Measurements from ENCODE around the gene APP. TPM values are rescaled to one million over a fixed set of nuclear protein-coding genes. Genes with fewer than 3 reads are reported as not detected.

APP gene
- total and polyA plus RNA-seq, 10 of the 15 experiments (the other 5 are each of a cell fraction or from before 2014, with no cell fraction given): 8.8 to 94.9 (median 51.0) TPM

DNA sequence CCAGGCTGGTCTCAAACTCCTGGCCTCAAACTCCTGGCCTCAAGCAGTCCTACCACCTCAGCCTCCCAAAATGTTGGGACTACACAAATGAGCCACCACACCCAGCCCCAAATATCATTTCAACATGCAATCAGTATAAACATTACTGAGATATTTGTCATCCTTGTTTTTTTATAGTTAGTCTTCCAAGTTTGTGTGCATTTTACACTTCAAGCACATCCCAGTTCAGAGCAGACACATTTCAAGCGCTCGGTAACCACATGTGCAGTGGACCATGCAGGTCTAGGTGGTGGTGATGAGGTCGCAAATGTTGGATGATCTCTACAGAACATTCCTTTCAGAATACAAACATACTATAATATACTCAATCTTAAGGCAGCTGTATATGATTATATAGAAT is 23.8 kb upstream of the APP start:
- intact Hi-C loops (cut with micrococcal nuclease; ENCODE audit: unreplicated experiment): no loop called here
- Histone ChIP-seq H3K36me3 (ENCODE audit: control insufficient read depth in 2 of 2, insufficient read depth in 2 of 2, low read length in 1 of 2) (no peaks in the 10 kb centered on the region), H3K4me1 (ENCODE audit: control insufficient read depth, insufficient read depth, low read length) (no peaks in the 10 kb centered on the region), H3K9me3 (replicated peaks; ENCODE audit: control insufficient read depth, insufficient read depth, low read length) (no peaks in the 10 kb centered on the region), H3K27ac (ENCODE audit: control insufficient read depth, insufficient read depth) (no peak overlapping the region), H3K4me3 (no peak overlapping the region), H3K27me3 (replicated peaks in 1 of 2; ENCODE audit: control insufficient read depth in 2 of 2, insufficient read depth in 2 of 2, low read length in 1 of 2) (no peaks in the 10 kb centered on the region), H3K79me2 (ENCODE audit: control insufficient read depth, insufficient read depth, low read length) (no peaks in the 10 kb centered on the region), H3K9ac (ENCODE audit: control insufficient read depth, insufficient read depth, low read length) (no peak overlapping the region), H2AFZ (ENCODE audit: control insufficient read depth, low read depth, low read length) (no peak overlapping the region), H4K20me1 (ENCODE audit: control insufficient read depth, insufficient read depth) (no peaks in the 10 kb centered on the region), H3K4me2 (ENCODE audit: control insufficient read depth, insufficient read depth) (no peak overlapping the region)
- BruUV-seq (replicated peaks): no TSS peak
- in situ Hi-C loops (cut with MboI): no loop called here
- SMC1A ChIA-PET (ENCODE audit: uncharacterized antibody, unreplicated experiment): no interaction called here
- RAD21 ChIA-PET (ENCODE audit: unreplicated experiment): no interaction called here
- POLR2A ChIA-PET: no interaction called here
- 65% methylated on average over 3 of the region's 3 CpGs for WGBS (ENCODE audit: insufficient coverage, insufficient replicate concordance, low lambda C conversion rate, missing lambda C conversion rate)
- CTCF ChIA-PET: no interaction called here
- TF ChIP-seq, protein P1, sequence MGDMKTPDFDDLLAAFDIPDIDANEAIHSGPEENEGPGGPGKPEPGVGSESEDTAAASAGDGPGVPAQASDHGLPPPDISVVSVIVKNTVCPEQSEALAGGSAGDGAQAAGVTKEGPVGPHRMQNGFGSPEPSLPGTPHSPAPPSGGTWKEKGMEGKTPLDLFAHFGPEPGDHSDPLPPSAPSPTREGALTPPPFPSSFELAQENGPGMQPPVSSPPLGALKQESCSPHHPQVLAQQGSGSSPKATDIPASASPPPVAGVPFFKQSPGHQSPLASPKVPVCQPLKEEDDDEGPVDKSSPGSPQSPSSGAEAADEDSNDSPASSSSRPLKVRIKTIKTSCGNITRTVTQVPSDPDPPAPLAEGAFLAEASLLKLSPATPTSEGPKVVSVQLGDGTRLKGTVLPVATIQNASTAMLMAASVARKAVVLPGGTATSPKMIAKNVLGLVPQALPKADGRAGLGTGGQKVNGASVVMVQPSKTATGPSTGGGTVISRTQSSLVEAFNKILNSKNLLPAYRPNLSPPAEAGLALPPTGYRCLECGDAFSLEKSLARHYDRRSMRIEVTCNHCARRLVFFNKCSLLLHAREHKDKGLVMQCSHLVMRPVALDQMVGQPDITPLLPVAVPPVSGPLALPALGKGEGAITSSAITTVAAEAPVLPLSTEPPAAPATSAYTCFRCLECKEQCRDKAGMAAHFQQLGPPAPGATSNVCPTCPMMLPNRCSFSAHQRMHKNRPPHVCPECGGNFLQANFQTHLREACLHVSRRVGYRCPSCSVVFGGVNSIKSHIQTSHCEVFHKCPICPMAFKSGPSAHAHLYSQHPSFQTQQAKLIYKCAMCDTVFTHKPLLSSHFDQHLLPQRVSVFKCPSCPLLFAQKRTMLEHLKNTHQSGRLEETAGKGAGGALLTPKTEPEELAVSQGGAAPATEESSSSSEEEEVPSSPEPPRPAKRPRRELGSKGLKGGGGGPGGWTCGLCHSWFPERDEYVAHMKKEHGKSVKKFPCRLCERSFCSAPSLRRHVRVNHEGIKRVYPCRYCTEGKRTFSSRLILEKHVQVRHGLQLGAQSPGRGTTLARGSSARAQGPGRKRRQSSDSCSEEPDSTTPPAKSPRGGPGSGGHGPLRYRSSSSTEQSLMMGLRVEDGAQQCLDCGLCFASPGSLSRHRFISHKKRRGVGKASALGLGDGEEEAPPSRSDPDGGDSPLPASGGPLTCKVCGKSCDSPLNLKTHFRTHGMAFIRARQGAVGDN (IDR thresholded peaks at IDR 0.05): no peak
- TF ChIP-seq SMAD5 (IDR thresholded peaks at IDR 0.05; ENCODE audit: low read depth) (no peak), TAF1 (IDR thresholded peaks at IDR 0.05; ENCODE audit: borderline replicate concordance, low read depth, low read length) (no peak), NRF1 (conservative IDR thresholded peaks at IDR 0.05; ENCODE audit: low read depth, low read length) (no peak)
- TF ChIP-seq, protein P2, sequence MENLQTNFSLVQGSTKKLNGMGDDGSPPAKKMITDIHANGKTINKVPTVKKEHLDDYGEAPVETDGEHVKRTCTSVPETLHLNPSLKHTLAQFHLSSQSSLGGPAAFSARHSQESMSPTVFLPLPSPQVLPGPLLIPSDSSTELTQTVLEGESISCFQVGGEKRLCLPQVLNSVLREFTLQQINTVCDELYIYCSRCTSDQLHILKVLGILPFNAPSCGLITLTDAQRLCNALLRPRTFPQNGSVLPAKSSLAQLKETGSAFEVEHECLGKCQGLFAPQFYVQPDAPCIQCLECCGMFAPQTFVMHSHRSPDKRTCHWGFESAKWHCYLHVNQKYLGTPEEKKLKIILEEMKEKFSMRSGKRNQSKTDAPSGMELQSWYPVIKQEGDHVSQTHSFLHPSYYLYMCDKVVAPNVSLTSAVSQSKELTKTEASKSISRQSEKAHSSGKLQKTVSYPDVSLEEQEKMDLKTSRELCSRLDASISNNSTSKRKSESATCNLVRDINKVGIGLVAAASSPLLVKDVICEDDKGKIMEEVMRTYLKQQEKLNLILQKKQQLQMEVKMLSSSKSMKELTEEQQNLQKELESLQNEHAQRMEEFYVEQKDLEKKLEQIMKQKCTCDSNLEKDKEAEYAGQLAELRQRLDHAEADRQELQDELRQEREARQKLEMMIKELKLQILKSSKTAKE (IDR thresholded peaks at IDR 0.05; ENCODE audit: low read depth, poor library complexity, severe bottlenecking): no peak
- TF ChIP-seq, protein P3, sequence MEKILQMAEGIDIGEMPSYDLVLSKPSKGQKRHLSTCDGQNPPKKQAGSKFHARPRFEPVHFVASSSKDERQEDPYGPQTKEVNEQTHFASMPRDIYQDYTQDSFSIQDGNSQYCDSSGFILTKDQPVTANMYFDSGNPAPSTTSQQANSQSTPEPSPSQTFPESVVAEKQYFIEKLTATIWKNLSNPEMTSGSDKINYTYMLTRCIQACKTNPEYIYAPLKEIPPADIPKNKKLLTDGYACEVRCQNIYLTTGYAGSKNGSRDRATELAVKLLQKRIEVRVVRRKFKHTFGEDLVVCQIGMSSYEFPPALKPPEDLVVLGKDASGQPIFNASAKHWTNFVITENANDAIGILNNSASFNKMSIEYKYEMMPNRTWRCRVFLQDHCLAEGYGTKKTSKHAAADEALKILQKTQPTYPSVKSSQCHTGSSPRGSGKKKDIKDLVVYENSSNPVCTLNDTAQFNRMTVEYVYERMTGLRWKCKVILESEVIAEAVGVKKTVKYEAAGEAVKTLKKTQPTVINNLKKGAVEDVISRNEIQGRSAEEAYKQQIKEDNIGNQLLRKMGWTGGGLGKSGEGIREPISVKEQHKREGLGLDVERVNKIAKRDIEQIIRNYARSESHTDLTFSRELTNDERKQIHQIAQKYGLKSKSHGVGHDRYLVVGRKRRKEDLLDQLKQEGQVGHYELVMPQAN (conservative IDR thresholded peaks at IDR 0.05): no peak
- FAIRE-seq (no peak), ATAC-seq (no peak), DNase-seq (ENCODE audit: low read depth, low spot score) (no peak)

Measured in GM12878 (cell line).